ENCODE results near the gene RAB4B. TPM values are rescaled to one million over a fixed set of nuclear protein-coding genes. Genes with fewer than 3 reads are reported as not detected.
A peak's percentile ranks its signal among the peaks of the same experiment; 100 is the strongest.

Gene RAB4B
- total RNA-seq, 1 donor from 2014 or later, result 29.5 TPM

DNA sequence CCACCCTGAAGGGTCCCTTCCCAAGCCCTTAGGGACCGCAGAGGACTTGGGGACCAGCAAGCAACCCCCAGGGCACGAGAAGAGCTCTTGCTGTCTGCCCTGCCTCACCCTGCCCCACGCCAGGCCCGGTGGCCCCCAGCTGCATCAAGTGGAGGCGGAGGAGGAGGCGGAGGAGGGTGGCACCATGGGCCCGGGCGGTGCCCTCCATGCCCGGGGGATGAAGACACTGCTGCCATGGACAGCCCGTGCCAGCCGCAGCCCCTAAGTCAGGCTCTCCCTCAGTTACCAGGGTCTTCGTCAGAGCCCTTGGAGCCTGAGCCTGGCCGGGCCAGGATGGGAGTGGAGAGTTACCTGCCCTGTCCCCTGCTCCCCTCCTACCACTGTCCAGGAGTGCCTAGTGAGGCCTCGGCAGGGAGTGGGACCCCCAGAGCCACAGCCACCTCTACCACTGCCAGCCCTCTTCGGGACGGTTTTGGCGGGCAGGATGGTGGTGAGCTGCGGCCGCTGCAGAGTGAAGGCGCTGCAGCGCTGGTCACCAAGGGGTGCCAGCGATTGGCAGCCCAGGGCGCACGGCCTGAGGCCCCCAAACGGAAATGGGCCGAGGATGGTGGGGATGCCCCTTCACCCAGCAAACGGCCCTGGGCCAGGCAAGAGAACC is 22.4 kb downstream of the RAB4B start:
- no peak for ATAC-seq
- no peak for DNase-seq (ENCODE audit: low spot score)
- intact Hi-C loops (cut with DNase I), result loop anchor here (10.0 kb wide), 1 partner anchor 136 kb away; no protein-coding TSS in a partner anchor

DNA sequence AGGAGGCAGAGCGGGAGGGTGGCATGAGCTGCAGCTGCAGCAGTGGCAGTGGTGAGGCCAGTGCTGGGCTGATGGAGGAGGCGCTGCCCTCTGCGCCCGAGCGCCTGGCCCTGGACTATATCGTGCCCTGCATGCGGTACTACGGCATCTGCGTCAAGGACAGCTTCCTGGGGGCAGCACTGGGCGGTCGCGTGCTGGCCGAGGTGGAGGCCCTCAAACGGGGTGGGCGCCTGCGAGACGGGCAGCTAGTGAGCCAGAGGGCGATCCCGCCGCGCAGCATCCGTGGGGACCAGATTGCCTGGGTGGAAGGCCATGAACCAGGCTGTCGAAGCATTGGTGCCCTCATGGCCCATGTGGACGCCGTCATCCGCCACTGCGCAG is 22.9 kb downstream of the RAB4B start:
- intact Hi-C loops (cut with DNase I), result loop anchor here (10.0 kb wide), 1 partner anchor 136 kb away; no protein-coding TSS in a partner anchor
- ATAC-seq (no peak), DNase-seq (ENCODE audit: low spot score) (no peak)

DNA sequence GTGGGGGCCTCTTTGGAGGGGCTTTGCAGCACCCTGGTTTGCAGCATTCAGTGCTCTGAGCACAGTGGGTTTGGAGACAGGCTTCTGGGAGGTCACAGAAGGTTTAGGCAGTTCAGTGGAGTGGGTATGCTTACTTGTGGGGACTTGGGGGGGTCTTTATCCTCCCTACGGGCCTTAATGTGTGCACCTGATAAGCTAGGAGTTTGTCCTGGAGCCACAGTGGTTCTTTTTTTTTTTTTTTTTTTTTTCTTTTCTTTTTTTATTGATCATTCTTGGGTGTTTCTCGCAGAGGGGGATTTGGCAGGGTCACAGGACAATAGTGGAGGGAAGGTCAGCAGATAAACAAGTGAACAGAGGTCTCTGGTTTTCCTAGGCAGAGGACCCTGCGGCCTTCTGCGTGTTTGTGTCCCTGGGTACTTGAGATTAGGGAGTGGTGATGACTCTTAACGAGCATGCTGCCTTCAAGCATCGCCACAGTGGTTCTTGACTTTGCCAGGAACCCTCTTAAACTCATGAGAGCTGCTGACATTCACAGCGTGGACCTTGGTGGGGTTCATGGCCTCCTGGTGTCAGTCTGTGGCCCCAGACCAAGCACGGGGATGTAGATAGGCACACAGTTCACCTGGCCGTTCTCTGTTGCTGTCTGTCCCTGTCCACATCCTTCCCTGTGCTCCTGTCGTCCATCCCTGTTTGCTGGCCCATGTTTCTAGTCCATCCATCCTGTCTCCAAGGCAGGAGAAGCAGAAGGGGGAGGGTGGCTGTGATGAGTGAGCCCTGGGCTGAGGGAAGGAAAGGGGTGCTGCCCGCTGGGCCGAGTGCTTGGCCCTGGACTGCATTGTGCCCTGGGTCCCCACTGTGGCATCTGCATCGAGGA is 23.6 kb downstream of the RAB4B start:
- DNase-seq (ENCODE audit: low spot score) (no peak), ATAC-seq (no peak)
- intact Hi-C loops (cut with DNase I), result loop anchor here (10.0 kb wide), 1 partner anchor 137 kb away; no protein-coding TSS in a partner anchor

DNA sequence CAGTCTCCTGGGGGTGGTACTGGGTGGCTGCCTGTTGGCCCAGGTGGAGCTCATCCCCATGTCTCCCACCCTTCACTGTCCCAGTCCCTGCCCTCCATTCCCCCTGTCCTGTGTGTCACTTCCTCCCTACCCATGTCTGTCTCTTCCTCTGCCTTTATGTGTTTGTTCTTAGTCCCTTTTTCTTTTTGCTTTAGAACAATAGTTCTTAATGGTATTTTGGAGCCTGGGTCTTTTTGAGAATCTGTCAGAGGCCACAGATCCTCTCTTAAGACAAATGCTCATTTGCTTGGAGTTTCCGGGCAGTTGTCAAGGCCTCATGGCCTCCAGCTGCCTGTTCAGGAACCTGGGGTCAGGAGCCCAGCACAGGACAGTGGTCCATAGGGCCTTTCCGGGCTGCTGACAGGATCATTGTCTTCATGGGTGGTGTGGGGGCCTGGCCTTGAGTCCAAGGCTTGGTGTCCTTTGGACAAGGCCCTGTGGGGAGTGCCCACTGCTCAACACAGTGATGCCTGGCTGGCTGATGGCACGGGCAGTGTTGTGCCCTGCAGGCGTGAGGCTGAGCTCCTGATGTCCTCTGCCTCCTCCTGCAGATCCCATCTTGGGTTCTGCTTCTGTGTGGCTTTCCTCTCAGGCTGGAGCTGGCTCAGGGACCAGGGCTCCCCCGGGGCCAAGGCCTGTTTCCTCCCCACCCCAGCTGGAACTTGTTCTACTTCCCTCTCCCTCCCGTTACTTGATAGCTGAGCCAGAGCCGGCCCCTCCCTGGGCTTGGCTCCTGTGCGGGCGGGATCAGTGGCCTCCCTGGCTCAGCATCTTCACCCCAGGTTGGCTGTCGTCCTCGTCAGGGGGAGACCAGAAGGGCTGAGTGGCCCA is 24.5 kb downstream of the RAB4B start:
- intact Hi-C loops (cut with DNase I), result loop anchor here (10.0 kb wide), 1 partner anchor 138 kb away; no protein-coding TSS in a partner anchor
- no peak for DNase-seq (ENCODE audit: low spot score)
- peak; percentile 9 for ATAC-seq

DNA sequence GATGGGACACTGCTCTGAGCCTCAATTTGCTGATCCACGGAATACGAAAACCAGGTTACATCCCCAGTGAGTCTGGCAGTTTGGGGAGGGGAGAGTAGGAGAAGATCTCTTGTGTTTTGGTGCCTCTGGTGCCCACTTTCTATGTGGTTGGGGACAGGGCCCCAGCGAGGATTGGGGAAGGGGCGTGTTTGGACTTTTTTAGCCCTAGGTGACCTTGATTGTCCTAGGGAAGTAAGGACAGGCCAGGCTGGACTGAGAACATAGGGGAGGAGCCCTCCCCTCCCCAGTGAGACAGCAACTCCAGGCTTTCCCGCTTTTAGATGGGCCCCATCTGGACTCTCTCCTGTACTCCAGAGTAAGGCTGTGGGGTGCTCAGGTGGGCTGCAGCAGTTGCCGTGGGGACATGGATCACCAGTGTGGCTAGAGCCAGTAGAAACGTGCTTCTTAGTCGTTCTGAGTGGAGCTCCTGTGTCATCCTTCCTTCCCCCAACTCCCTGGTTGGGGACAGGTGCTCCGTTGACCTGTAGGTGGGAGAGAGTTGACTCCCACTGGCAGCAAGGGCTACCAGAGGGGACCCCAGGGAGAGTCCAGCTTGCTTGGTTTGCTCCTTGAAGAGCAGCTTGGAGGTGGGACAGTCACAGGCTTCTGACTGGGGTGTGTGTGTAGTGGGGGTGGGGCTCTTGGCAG is 25.3 kb downstream of the RAB4B start:
- DNase-seq (ENCODE audit: low spot score) (no peak), ATAC-seq (no peak)
- intact Hi-C loops (cut with DNase I), result loop anchor here (10.0 kb wide), 1 partner anchor 139 kb away; no protein-coding TSS in a partner anchor

DNA sequence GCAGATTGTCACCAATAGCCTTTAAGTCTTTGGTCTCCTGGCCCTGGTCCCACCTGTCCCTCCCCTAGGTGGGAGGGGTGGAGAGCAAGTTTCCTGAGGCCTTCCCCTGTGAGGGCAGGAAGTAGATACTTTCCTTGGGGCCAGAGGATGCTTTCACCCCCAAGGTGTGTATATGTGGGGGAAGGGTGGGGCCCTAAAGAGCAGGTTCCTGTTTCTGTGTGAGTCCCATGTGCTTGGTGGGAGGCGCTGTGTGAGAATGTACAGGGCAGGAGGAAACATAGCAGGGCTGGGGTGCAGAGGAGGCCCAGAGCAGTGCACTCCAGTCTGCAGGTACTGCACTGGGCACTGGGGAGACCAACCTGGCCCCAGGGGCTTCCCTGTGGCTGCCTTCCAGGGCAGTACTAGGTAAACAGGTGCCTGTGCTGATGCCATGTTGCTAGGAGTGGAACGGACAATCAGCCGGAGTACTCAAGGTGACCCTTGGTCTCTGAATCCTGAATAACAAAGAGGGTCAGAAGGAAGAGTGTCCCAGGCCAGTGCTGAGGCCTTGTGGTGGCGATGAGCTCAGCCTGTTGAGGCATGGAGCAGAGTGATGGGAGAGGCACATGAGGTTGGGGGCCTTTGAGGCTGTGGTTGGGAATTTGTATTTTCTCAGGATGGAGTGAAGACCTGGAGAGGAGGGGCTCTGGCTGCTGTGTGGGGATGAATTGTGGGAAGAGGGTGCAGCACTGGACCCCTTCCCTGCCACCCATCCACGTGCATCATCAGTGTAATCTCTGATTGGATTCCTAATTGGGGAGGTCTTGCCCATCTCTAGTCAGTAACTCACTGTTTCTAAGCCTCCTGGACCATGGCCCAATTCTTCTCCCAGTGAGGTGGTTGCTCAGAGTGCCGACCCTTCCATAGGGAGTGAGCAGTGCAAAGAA is 26.1 kb downstream of the RAB4B start:
- intact Hi-C loops (cut with DNase I), result loop anchor here (10.0 kb wide), 1 partner anchor 139 kb away; no protein-coding TSS in a partner anchor
- ATAC-seq (no peak), DNase-seq (ENCODE audit: low spot score) (no peak)

DNA sequence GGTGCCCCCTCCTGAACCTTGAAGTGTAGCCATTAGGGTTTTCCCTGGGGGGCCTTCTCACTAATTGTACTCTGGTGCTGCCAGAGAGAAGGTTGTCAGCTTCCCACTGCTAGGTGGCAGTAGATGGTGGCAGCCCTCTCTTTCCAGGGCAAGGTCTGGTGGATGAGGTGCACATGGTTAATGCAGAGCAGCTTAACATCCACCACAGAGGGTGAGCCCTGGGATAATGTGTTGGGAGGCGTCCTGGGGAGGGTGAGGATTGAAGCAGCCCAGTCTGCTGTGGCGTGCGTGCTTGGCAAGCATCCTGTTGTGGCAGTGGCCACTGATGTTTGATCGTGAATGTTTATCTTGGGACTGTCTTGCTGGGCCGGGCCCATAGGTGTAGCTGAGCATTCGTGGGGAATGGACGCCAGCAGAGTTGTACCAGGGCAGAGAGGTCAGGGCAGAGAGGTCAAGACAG is 26.8 kb downstream of the RAB4B start:
- DNase-seq (ENCODE audit: low spot score) (no peak), ATAC-seq (no peak)
- intact Hi-C loops (cut with DNase I), result loop anchor here (10.0 kb wide), 1 partner anchor 140 kb away; no protein-coding TSS in a partner anchor

DNA sequence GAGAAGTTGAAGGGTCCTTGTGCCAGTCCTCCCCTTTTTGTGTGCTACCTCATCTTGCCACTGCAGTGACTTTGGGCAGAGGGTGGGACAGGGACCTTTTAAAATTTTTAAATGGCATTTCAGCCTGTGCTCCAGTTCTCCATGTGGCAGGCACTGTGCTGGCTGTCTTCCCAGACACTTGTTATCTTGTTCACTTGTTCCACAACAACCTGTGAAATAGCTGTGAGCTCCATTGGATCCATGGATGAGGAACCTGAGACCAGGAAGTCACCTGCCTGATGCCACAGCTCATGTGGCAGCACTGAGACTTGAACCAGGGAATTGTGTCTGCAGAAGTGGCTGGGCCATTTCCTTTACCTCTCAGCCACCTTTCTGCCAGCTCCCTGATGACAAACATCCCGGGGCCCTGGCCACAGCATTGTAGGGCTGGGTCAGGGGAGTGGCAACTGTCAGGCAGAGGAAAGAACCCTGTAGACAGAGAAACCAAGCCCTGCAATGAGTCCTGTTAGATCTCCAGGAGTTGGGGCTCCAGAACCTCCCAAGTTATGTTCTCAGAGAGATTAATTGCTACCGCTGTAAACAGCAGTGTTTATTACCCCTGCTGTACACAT is 27.3 kb downstream of the RAB4B start:
- no peak for DNase-seq (ENCODE audit: low spot score)
- no peak for ATAC-seq
- intact Hi-C loops (cut with DNase I), result loop anchor here (10.0 kb wide), 1 partner anchor 141 kb away; no protein-coding TSS in a partner anchor

DNA sequence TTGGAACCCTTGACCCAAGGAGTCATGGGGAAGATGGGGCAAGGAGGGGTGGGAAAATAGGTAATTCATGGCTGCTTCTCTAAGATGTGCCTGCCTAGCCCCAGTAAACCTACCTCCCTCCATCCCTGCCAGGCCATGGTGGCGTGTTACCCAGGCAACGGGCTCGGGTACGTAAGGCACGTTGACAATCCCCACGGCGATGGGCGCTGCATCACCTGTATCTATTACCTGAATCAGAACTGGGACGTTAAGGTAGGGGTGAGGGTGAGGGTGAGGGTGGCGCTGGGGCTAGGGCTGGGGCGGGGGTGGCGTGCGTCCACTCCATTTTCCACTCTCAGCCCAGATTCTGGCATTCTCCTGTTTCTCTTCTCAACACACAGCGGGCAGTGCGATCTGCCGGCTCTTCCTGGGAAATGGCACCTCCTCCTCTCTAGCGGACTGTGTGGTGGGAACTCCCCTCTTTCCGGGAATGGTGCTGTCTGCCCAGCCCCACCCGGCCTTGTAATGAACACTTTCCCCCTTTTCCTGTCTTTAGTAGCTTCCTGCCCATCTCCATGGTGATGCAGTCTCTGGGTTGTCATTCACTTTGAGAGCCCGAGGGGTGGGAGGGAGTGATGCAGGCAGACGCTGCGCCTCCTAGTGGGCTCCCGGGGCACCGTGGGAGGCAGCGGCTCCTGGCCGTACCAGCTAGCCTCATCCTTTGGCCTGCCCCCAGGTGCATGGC is 28.5 kb downstream of the RAB4B start:
- peak; percentile 87 for DNase-seq (ENCODE audit: low spot score)
- intact Hi-C loops (cut with DNase I), result loop anchor here (10.0 kb wide), 1 partner anchor 142 kb away; no protein-coding TSS in a partner anchor
- ATAC-seq, result peak; percentile 68

DNA sequence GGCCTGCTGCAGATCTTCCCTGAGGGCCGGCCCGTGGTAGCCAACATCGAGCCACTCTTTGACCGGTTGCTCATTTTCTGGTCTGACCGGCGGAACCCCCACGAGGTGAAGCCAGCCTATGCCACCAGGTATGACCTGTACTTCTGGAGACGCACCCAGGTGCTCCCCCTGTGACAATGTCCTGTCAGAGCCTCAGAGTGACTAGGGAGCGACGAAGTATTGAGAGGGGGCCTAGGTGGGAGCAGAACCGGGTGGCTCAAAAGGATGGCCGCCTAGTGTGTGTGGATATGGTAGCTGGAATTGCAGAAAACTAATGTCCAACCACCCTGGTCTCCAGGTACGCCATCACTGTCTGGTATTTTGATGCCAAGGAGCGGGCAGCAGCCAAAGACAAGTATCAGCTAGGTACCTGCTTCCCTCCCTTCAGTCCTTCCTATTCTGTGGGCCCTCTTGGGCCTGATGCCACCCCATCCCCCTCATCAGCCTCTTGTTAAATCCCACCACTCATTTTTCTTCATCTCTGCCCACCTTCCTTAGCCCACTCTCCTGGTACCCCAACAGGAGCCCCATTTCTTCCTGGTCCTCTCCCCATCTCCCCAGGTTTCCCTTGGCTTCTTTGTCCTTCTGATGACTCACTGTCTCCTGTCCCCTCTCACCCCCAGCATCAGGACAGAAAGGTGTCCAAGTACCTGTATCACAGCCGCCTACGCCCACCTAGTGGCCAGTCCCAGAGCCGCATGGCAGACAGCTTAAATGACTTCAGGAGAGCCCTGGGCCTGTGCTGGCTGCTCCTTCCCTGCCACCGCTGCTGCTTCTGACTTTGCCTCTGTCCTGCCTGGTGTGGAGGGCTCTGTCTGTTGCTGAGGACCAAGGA is 29.3 kb downstream of the RAB4B start:
- intact Hi-C loops (cut with DNase I), result loop anchor here (10.0 kb wide), 1 partner anchor 143 kb away; no protein-coding TSS in a partner anchor
- DNase-seq (ENCODE audit: low spot score) (no peak), ATAC-seq (no peak)

DNA sequence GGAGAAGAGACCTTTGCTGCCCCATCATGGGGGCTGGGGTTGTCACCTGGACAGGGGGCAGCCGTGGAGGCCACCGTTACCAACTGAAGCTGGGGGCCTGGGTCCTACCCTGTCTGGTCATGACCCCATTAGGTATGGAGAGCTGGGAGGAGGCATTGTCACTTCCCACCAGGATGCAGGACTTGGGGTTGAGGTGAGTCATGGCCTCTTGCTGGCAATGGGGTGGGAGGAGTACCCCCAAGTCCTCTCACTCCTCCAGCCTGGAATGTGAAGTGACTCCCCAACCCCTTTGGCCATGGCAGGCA is 29.9 kb downstream of the RAB4B start:
- intact Hi-C loops (cut with DNase I), result loop anchor here (10.0 kb wide), 1 partner anchor 143 kb away; no protein-coding TSS in a partner anchor
- ATAC-seq (no peak), DNase-seq (ENCODE audit: low spot score) (no peak)

DNA sequence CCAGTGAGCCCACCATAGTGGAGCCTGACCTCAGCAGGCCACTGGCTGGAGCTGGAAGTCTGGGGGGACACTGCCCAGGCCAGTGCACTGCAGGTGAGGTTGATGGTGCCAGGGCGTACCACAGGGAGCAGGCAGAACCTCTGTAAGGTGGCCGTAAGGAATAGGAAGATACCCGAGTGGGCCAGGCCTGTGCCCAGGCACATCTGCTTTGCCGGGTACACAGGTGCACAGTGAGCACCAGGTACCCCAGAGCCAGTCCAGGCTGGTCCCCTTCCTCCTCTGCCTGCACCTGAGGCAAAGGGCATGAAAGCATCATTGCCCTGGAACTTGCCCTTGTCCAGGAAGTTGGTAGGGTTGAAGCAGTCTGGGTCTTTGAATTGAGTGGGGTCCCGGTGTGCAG is 30.4 kb downstream of the RAB4B start:
- intact Hi-C loops (cut with DNase I), result loop anchor here (10.0 kb wide), 1 partner anchor 144 kb away; no protein-coding TSS in a partner anchor
- ATAC-seq, result no peak
- DNase-seq (ENCODE audit: low spot score), result no peak

DNA sequence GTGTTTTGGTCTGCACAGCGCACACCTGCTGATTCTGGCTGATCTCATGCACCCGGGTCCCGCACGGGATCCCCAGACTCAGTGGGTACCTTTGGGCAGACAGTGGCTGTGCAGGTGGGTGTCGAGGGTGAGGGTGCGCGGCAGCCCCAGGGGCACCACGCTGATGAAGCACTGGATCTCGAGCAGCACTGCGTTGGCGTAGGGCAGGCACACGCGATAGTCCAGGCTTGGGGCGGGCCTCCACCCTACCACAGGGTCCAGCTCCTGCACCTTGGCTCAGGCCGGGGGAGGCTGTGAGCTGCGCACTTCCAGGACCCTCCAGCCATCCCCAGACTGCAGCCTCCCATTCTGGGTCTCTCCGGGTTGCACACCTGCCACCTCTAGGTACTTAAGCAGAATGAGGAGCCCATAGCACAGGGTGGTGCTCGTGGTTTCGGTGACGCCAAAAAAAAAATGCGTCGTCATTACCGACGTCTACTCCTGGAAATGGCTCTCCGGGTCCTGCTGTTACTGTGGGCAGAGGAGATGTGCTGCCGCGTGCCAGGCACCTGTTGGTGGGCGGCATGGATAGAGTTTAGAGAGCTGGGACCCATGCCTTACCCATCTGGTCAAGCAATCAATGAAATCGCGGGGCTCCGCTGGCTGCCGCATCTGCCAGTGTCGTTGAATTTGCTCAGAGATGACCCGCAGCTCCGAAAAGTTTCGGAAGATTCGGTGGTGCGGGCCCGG is 31.5 kb downstream of the RAB4B start:
- DNase-seq (ENCODE audit: low spot score) (no peak), ATAC-seq (no peak)
- intact Hi-C loops (cut with DNase I), result loop anchor here (10.0 kb wide), 1 partner anchor 145 kb away; no protein-coding TSS in a partner anchor

DNA sequence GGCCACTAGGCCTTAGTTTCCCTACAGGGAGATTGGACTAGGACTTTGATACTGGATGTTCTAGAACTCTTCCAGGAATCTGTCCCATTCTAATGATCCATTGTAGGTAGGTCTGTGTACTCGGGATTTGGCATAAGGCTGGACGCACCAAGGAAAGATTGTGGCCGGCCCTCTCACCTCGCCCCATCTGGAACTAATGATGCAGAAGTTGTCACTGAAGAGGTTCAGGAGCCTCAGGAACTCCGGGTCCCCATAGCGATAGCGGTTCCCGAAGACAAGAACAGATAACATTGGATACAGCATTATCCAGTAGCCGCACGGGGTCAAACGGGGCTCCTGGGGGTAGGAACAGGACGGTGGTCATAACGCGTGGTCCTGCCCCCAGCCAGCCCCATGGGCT is 32.1 kb downstream of the RAB4B start:
- no peak for DNase-seq (ENCODE audit: low spot score)
- ATAC-seq, result no peak
- intact Hi-C loops (cut with DNase I), result no loop called here
